ENCODE measurements around the gene MRAP. TPM values are rescaled to one million over a fixed set of nuclear protein-coding genes. Genes with fewer than 3 reads are reported as not detected.

MRAP gene
- total and polyA plus RNA-seq, 2 donors from 2014 or later, result not detected

DNA sequence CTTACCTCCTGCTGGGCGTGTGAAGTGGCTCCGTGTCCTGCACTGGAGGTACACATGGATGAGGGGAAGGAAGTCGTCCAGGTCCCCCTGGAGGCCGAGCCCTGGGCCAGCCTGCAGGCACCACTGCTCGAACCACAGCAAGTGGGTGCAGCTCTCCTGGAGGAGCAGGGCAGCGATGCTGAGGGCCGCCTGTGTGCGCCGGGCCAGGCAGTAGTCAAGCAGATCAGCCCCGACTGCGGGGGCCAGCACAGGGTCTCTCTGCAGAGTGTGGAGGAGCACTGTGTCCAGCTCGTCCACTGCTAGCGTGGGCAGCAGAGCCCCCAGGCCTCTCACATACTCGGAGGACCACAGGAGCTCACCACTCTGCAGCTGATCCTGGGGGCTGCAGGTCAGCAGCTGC is 48.3 kb downstream of the MRAP start:
- no peak overlapping the region for H3K9ac ChIP-seq (ENCODE audit: low read length in 3 of 3)
- DNase-seq (no peak), FAIRE-seq (no peak)
- no peaks in the 10 kb centered on the region for H3K4me1 ChIP-seq (ENCODE audit: control insufficient read depth in 2 of 3, insufficient read depth in 2 of 3, low read depth in 1 of 3, low read length in 3 of 3)
- H3K27me3 ChIP-seq (ENCODE audit: control insufficient read depth, insufficient read depth, low read length), result no peaks in the 10 kb centered on the region
- TF ChIP-seq, protein P1, sequence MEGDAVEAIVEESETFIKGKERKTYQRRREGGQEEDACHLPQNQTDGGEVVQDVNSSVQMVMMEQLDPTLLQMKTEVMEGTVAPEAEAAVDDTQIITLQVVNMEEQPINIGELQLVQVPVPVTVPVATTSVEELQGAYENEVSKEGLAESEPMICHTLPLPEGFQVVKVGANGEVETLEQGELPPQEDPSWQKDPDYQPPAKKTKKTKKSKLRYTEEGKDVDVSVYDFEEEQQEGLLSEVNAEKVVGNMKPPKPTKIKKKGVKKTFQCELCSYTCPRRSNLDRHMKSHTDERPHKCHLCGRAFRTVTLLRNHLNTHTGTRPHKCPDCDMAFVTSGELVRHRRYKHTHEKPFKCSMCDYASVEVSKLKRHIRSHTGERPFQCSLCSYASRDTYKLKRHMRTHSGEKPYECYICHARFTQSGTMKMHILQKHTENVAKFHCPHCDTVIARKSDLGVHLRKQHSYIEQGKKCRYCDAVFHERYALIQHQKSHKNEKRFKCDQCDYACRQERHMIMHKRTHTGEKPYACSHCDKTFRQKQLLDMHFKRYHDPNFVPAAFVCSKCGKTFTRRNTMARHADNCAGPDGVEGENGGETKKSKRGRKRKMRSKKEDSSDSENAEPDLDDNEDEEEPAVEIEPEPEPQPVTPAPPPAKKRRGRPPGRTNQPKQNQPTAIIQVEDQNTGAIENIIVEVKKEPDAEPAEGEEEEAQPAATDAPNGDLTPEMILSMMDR (IDR thresholded peaks at IDR 0.05; ENCODE audit: borderline replicate concordance, extremely low read depth, insufficient read depth), result no peak
- no peak overlapping the region for H3K27ac ChIP-seq (ENCODE audit: low read depth in 2 of 2, low read length in 2 of 2)
- intact Hi-C loops (cut with DNase I), result no loop called here
- no peaks in the 10 kb centered on the region for H3K9me3 ChIP-seq (ENCODE audit: control insufficient read depth in 2 of 3, insufficient read depth in 1 of 3, low read length in 3 of 3)
- peaks cover 14 to 52% (median 46%) of the 10 kb centered on the region in 3 donors for H3K36me3 ChIP-seq (ENCODE audit: control insufficient read depth in 2 of 3, insufficient read depth in 3 of 3, low read length in 3 of 3)
- H3K4me3 ChIP-seq (ENCODE audit: low read length in 3 of 3), result no peak overlapping the region

DNA sequence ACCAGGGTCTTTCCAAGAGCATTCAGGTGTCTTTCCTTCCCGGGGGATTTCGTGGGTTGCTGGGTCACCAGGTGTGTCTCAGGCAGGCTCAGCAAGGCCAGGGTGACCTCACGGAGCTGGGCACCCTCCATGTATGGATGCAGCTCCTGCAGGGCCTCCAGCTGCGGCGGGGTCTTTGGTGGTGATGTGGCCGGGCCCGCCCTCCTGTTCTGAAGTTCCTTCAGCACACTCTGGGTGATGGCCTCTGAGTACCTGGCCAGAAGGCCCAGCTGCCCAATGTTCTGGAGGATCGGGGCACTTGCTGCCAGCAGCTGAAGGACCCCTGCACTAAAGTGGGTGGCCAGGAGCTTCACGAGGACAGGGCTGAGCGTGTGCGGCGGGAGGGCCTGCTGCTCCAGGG is 48.7 kb downstream of the MRAP start:
- FAIRE-seq, result no peak
- TF ChIP-seq, protein P1 (IDR thresholded peaks at IDR 0.05; ENCODE audit: borderline replicate concordance, extremely low read depth, insufficient read depth), result no peak
- intact Hi-C loops (cut with DNase I), result no loop called here

DNA sequence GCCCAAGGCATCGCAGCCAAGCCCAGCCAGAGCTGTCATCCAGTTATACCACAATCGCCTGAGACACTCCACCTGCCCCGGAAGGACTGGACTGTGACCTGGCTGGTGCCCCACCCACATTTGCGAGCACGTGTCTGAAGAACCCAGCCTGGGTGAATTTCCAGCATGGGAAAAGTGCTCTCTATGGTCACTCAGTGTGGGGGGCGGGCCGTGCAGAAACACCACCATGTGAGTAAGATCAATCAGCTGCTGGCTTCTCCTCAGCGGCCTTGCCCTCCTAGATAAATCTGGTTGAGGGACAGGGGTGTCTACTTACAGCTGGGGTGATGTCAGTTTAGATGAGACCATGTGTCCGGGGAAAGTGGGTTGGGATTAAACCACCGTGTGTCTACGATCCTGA is 49.3 kb downstream of the MRAP start:
- Histone ChIP-seq H3K9ac (ENCODE audit: low read length in 3 of 3) (no peak overlapping the region), H3K27me3 (ENCODE audit: control insufficient read depth, insufficient read depth, low read length) (no peaks in the 10 kb centered on the region), H3K4me3 (ENCODE audit: low read length in 3 of 3) (no peak overlapping the region), H3K4me1 (ENCODE audit: control insufficient read depth in 2 of 3, insufficient read depth in 2 of 3, low read depth in 1 of 3, low read length in 3 of 3) (no peaks in the 10 kb centered on the region), H3K36me3 (ENCODE audit: control insufficient read depth in 2 of 3, insufficient read depth in 3 of 3, low read length in 3 of 3) (peaks cover 15 to 59% (median 55%) of the 10 kb centered on the region in 3 donors), H3K27ac (ENCODE audit: low read depth in 2 of 2, low read length in 2 of 2) (no peak overlapping the region), H3K9me3 (ENCODE audit: control insufficient read depth in 2 of 3, insufficient read depth in 1 of 3, low read length in 3 of 3) (no peaks in the 10 kb centered on the region)
- no peak for FAIRE-seq
- intact Hi-C loops (cut with DNase I), result no loop called here
- no peak for DNase-seq
- TF ChIP-seq, protein P1 (IDR thresholded peaks at IDR 0.05; ENCODE audit: borderline replicate concordance, extremely low read depth, insufficient read depth), result no peak

More for the DNA sequence above, 48.7 kb downstream of the MRAP start:
- no peak overlapping the region for H3K27ac ChIP-seq (ENCODE audit: low read depth in 2 of 2, low read length in 2 of 2)
- peaks cover 15 to 55% (median 49%) of the 10 kb centered on the region in 3 donors for H3K36me3 ChIP-seq (ENCODE audit: control insufficient read depth in 2 of 3, insufficient read depth in 3 of 3, low read length in 3 of 3)
- H3K4me3 ChIP-seq (ENCODE audit: low read length in 3 of 3), result no peak overlapping the region
- H3K9ac ChIP-seq (ENCODE audit: low read length in 3 of 3), result no peak overlapping the region
- H3K9me3 ChIP-seq (ENCODE audit: control insufficient read depth in 2 of 3, insufficient read depth in 1 of 3, low read length in 3 of 3), result no peaks in the 10 kb centered on the region
- DNase-seq, result no peak
- no peaks in the 10 kb centered on the region for H3K27me3 ChIP-seq (ENCODE audit: control insufficient read depth, insufficient read depth, low read length)
- no peaks in the 10 kb centered on the region for H3K4me1 ChIP-seq (ENCODE audit: control insufficient read depth in 2 of 3, insufficient read depth in 2 of 3, low read depth in 1 of 3, low read length in 3 of 3)
